AG09319 (cell line): Measurements from ENCODE around the gene KLF17.

Experiments
- DNase-seq: peaks from one replicate; pipeline ENCODE4 v3.0.0-alpha.2; 2010; ENCODE audit warnings: low read depth; ENCODE audit errors: extremely low read depth
- CTCF ChIP-seq: IDR thresholded peaks from 2 replicates; pipeline ENCODE4 v1.5.1; 2011; ENCODE audit warnings: low read depth, mild to moderate bottlenecking, inconsistent platforms, low read length, moderate library complexity

The KLF17 gene

GRCh38 chr1:44119525-44119924 lies 904 bp downstream of the KLF17 start:
- no peak for TF ChIP-seq CTCF
- DNase-seq, result no peak

- DNase-seq, result no peak
- no peak for TF ChIP-seq CTCF
Measured at GRCh38 chr1:44120398-44120949, 1.9 kb downstream of the KLF17 start.

GRCh38 chr1:44129616-44130500 lies 11.2 kb downstream of the KLF17 start:
- DNase-seq, result no peak
- no peak for TF ChIP-seq CTCF

- no peak for TF ChIP-seq CTCF
Measured at GRCh38 chr1:44131411-44131810, 12.8 kb downstream of the KLF17 start.

GRCh38 chr1:44134071-44134920 lies 15.7 kb downstream of the KLF17 start:
- TF ChIP-seq CTCF, result no peak
- DNase-seq, result no peak

More at GRCh38 chr1:44131411-44131810, 12.8 kb downstream of the KLF17 start:
- DNase-seq, result no peak

- no peak for DNase-seq
- TF ChIP-seq CTCF, result no peak
Measured at GRCh38 chr1:44135886-44136285, 17.3 kb downstream of the KLF17 start.
